OCI-LY3 (cell line): ENCODE data around the gene CES4A.

Experiments used
- EZH2phosphoT487 ChIP-seq: fragments of 200-600 bp; shearing (Covaris generic); IDR thresholded peaks from 2 replicates; pipeline ENCODE4 v1.6.1; 2018; ENCODE audit warnings: antibody characterized with exemption, mixed run types, low read depth
- TF ChIP-seq, protein P1 (sequence below): fragments of 200-600, 300-600 bp; sonication (generic); IDR thresholded peaks from 2 replicates; pipeline ENCODE4 v1.5.1; 2014; ENCODE audit warnings: antibody characterized with exemption, low read length, low read depth

GRCh38 chr16:67040166-67040565, 51.8 kb downstream of the CES4A start:
- TF ChIP-seq, protein P1, sequence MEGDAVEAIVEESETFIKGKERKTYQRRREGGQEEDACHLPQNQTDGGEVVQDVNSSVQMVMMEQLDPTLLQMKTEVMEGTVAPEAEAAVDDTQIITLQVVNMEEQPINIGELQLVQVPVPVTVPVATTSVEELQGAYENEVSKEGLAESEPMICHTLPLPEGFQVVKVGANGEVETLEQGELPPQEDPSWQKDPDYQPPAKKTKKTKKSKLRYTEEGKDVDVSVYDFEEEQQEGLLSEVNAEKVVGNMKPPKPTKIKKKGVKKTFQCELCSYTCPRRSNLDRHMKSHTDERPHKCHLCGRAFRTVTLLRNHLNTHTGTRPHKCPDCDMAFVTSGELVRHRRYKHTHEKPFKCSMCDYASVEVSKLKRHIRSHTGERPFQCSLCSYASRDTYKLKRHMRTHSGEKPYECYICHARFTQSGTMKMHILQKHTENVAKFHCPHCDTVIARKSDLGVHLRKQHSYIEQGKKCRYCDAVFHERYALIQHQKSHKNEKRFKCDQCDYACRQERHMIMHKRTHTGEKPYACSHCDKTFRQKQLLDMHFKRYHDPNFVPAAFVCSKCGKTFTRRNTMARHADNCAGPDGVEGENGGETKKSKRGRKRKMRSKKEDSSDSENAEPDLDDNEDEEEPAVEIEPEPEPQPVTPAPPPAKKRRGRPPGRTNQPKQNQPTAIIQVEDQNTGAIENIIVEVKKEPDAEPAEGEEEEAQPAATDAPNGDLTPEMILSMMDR: no peak
- TF ChIP-seq EZH2phosphoT487: no peak
